Naive thymus-derived CD4-positive, alpha-beta T cell (primary cell): Measurements from ENCODE around the gene CD72. TPM values are rescaled to one million over a fixed set of nuclear protein-coding genes. Genes with fewer than 3 reads are reported as not detected.

Experiments
- microRNA-seq: library from miRNA; unstranded; fragments of <30 nt; microRNA quantifications from one replicate; pipeline ENCODE4 v1.2.0, GENCODE V29; 2022; ENCODE audit warnings: borderline microRNAs expressed
- polyA plus RNA-seq, 2 donors: library from polyadenylated mRNA; unstranded; fragments of 300-500 nt; fragmentation: Illumina TruSeq; gene quantifications; one replicate each; pipeline ENCODE4 v1.2.3, GENCODE V29; 2021
- total RNA-seq, 6 experiments: library from RNA in 5 of 6; stranded (reverse) in 5 of 6; gene quantifications; 1 replicate in 5 of 6; 2 replicates in 1 of 6; pipeline ENCODE4 v1.2.3 and lab custom pipeline; 2021 to 2026

CD72 gene
- total and polyA plus RNA-seq, 7 experiments from 2014 or later: 0.40 to 12.1 (median 5.2) TPM

Small RNA genes within 50 kb of the gene (microRNA-seq; reads per million reads assigned to microRNA genes)
- not detected for gene MIR4667

Other genes with a start within 250 kb of the CD72 start
- 1 to 10 TPM; 3.1 to 8.3 (median 5.4) TPM for gene RUSC2, start 128.3 kb downstream of the CD72 start, total RNA-seq
- under 1 TPM; 0.18 to 0.92 TPM for gene RUSC2, start 128.3 kb downstream of the CD72 start, polyA plus RNA-seq
- gene TESK1, start 13.2 kb downstream of the CD72 start, total RNA-seq: 10 to 100 TPM; 25.4 to 45.5 (median 39.2) TPM
- 1 to 10 TPM; 3.5 to 7.1 TPM for gene TESK1, start 13.2 kb downstream of the CD72 start, polyA plus RNA-seq
- gene SIT1, start 32.5 kb upstream of the CD72 start, total RNA-seq: 100 to 1,000 TPM in 1 of 5 experiments, 10 to 100 TPM in 4; 16.9 to 225 (median 45.6) TPM
- 100 to 1,000 TPM in 1 of 2 donors, 10 to 100 TPM in 1; 97.4 to 162 TPM for gene SIT1, start 32.5 kb upstream of the CD72 start, polyA plus RNA-seq
- over 10,000 TPM in 1 of 5 experiments, 1,000 to 10,000 TPM in 4; 5,750 to 11,273 (median 9,225) TPM for gene RMRP, start 39.6 kb upstream of the CD72 start, total RNA-seq
- 10 to 100 TPM in 1 of 2 donors, not detected in 1; 49.2 TPM for gene RMRP, start 39.6 kb upstream of the CD72 start, polyA plus RNA-seq
- 10 to 100 TPM; 12.0 to 37.4 (median 16.4) TPM for gene CCDC107, start 39.9 kb upstream of the CD72 start, total RNA-seq
- 10 to 100 TPM; 49.1 to 65.7 TPM for gene CCDC107, start 39.9 kb upstream of the CD72 start, polyA plus RNA-seq
- gene ARHGEF39, start 46.8 kb upstream of the CD72 start, total RNA-seq: 10 to 100 TPM in 1 of 5 experiments, 1 to 10 TPM in 1, under 1 TPM in 1, not detected in 2; 0.11 to 10.4 (median 1.0) TPM
- under 1 TPM; 0.12 to 0.44 TPM for gene ARHGEF39, start 46.8 kb upstream of the CD72 start, polyA plus RNA-seq
- gene CA9, start 55.5 kb upstream of the CD72 start, total RNA-seq: under 1 TPM in 1 of 5 experiments, not detected in 4; 0.36 TPM
- not detected for gene CA9, start 55.5 kb upstream of the CD72 start, polyA plus RNA-seq
- 100 to 1,000 TPM in 2 of 5 experiments, 10 to 100 TPM in 3; 15.0 to 136 (median 47.6) TPM for gene TPM2, start 71.5 kb upstream of the CD72 start, total RNA-seq
- under 1 TPM in 1 of 2 donors, not detected in 1; 0.87 TPM for gene TPM2, start 71.5 kb upstream of the CD72 start, polyA plus RNA-seq
- gene TLN1, start 113.8 kb upstream of the CD72 start, total RNA-seq: 100 to 1,000 TPM; 191 to 369 (median 241) TPM
- gene TLN1, start 113.8 kb upstream of the CD72 start, polyA plus RNA-seq: 100 to 1,000 TPM in 1 of 2 donors, 10 to 100 TPM in 1; 33.8 to 112 TPM
- 10 to 100 TPM; 13.4 to 22.1 (median 20.9) TPM for gene CREB3, start 114.3 kb upstream of the CD72 start, total RNA-seq
- 10 to 100 TPM; 33.2 to 40.2 TPM for gene CREB3, start 114.3 kb upstream of the CD72 start, polyA plus RNA-seq
- gene GBA2, start 130.8 kb upstream of the CD72 start, total RNA-seq: 10 to 100 TPM; 22.7 to 55.4 (median 49.9) TPM
- gene GBA2, start 130.8 kb upstream of the CD72 start, polyA plus RNA-seq: 10 to 100 TPM; 18.0 to 24.3 TPM
- gene RGP1, start 130.9 kb upstream of the CD72 start, total RNA-seq: 10 to 100 TPM; 21.2 to 28.8 (median 23.3) TPM
- gene RGP1, start 130.9 kb upstream of the CD72 start, polyA plus RNA-seq: 1 to 10 TPM; 8.8 to 9.1 TPM
- under 1 TPM in 3 of 5 experiments, not detected in 2; 0.48 to 0.84 (median 0.61) TPM for gene MSMP, start 135.9 kb upstream of the CD72 start, total RNA-seq
- not detected for gene MSMP, start 135.9 kb upstream of the CD72 start, polyA plus RNA-seq
- 10 to 100 TPM in 3 of 5 experiments, 1 to 10 TPM in 2; 3.1 to 22.2 (median 11.2) TPM for gene NPR2, start 173.2 kb upstream of the CD72 start, total RNA-seq
- 1 to 10 TPM; 1.0 to 1.2 TPM for gene NPR2, start 173.2 kb upstream of the CD72 start, polyA plus RNA-seq
- gene SPAG8, start 193.8 kb upstream of the CD72 start, total RNA-seq: 1 to 10 TPM; 2.1 to 9.1 (median 3.2) TPM
- 1 to 10 TPM; 1.2 to 1.9 TPM for gene SPAG8, start 193.8 kb upstream of the CD72 start, polyA plus RNA-seq
- 10 to 100 TPM; 14.3 to 50.7 (median 22.2) TPM for gene HINT2, start 196.6 kb upstream of the CD72 start, total RNA-seq
- gene HINT2, start 196.6 kb upstream of the CD72 start, polyA plus RNA-seq: 10 to 100 TPM; 63.5 to 74.5 TPM
- gene FAM221B, start 210.3 kb upstream of the CD72 start, total RNA-seq: under 1 TPM in 1 of 5 experiments, not detected in 4; 0.32 TPM
- gene FAM221B, start 210.3 kb upstream of the CD72 start, polyA plus RNA-seq: not detected
- 10 to 100 TPM in 4 of 5 experiments, 1 to 10 TPM in 1; 3.9 to 11.6 (median 10.6) TPM for gene TMEM8B, start 210.8 kb upstream of the CD72 start, total RNA-seq
- gene TMEM8B, start 210.8 kb upstream of the CD72 start, polyA plus RNA-seq: 1 to 10 TPM; 3.0 to 3.5 TPM